Stimulated activated CD8-positive, alpha-beta memory T cell treated with anti-CD3 and anti-CD28 coated beads, Interleukin-7, amount 100 ng/mL, for 24 hours (primary cell): Measurements from ENCODE around the gene CALD1.

Experiments
- DNase-seq: peaks from one replicate; pipeline ENCODE4 v3.0.0-alpha.2; 2020; ENCODE audit warnings: low read depth

The CALD1 gene

DNA sequence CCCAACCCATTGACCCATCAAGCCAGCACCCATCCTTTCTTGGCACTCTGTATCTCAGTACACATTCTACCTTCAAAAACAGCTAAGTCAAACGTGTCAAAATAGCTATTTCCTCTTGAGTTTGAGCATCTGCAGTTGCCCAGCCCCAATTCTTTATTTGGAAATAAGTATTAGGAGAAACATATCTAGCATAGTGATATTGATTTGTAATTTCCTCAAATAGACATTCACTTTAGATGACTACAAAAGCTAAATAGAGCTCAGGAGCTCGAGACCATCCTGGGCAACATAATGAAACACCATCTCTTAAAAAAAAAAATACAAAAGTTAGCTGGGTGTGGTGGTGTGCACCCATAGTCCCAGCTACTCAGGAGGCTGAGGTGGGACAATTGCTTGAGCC lies 147.6 kb downstream of the CALD1 start:
- DNase-seq, result no peak

GRCh38 chr7:134927723-134928122 lies 148.3 kb downstream of the CALD1 start:
- no peak for DNase-seq

GRCh38 chr7:134928554-134928953 lies 149.1 kb downstream of the CALD1 start:
- DNase-seq, result no peak

GRCh38 chr7:134931487-134931886 lies 152.1 kb downstream of the CALD1 start:
- DNase-seq, result no peak

DNA sequence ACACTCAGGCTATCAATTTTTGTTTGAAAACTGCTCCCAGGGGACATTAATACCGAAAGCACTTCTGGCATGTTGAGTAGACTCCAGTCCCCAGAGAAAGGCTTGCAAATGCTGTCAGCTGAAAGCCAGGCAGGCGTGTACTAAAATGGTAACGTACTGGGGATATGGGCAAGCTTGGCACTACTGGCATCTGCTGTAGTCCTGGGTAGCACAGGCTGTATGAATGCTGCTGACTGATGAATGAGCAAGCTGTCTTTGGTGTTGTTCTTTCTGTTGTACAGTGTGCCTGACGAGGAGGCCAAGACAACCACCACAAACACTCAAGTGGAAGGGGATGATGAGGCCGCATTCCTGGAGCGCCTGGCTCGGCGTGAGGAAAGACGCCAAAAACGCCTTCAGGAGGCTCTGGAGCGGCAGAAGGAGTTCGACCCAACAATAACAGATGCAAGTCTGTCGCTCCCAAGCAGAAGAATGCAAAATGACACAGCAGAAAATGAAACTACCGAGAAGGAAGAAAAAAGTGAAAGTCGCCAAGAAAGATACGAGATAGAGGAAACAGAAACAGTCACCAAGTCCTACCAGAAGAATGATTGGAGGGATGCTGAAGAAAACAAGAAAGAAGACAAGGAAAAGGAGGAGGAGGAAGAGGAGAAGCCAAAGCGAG lies 153.4 kb downstream of the CALD1 start:
- no peak for DNase-seq

GRCh38 chr7:134933460-134934068 lies 154.1 kb downstream of the CALD1 start:
- DNase-seq, result no peak

DNA sequence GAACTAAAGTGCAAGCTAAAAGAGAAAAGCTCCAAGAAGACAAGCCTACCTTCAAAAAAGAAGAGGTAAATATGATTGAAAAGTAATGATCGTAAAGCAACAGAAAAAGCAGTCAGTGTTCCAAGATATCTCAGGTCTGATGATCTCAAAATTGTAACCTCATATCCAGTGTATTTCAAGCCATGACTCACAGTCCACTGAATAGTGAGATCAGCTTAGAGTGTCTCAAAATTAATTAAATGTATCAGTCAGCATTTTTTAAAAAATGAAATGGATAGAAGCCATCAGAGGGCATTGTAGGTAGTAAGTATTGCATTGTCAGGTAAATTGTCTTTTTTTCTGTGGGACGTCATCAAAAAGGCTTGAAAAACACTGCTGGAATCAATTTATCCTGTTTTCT lies 156.3 kb downstream of the CALD1 start:
- no peak for DNase-seq

DNA sequence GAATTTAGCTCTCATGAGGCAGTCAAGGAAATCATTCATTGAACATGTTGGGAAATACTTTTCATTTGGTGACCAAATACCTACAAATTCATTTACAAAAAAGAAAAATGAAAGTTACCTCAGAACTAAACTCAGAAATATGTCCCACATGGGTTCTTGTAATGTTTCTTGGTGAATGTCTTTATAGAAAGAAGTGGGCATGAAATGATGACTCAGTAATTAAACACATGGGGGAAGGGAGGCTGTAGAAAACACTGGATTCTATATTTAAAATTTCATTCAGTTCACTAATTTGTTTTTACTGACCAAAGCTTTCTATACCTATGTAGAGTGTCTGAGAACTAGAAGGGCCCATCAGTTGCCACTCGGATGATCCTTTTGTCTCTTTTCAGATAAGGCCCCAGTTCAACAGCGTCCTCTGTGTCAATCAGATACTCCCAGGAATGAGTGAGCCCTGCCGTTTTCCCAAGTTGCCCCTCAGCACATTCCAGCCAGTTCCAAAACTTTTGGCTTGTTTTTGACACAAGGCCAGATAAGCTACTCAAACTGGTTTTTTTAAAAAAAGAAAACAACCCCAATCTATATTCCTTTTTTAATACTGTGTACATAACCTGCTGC lies 157.6 kb downstream of the CALD1 start:
- no peak for DNase-seq

GRCh38 chr7:134938141-134938540 lies 158.7 kb downstream of the CALD1 start:
- DNase-seq, result no peak

GRCh38 chr7:134939136-134939535 lies 159.7 kb downstream of the CALD1 start:
- DNase-seq, result no peak

DNA sequence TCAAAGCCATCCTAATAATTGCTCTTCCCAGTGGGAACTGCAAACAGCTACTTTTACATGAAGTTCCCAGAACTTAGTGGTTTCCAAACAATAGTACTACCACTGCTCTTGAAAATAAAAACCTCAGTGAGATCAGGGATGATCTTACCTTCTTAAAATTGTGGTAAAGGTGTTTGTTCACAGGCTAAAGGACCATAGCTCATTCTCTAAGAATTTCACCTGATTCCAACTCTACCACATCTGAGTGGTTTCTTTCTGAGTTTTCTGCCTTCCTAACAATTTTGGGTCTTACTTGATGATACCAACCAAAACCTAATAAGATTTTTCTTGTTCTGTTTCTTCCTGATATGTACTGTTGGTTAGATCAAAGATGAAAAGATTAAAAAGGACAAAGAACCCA lies 161.3 kb downstream of the CALD1 start:
- DNase-seq, result no peak

GRCh38 chr7:134941185-134941900 lies 161.9 kb downstream of the CALD1 start:
- DNase-seq, result no peak

DNA sequence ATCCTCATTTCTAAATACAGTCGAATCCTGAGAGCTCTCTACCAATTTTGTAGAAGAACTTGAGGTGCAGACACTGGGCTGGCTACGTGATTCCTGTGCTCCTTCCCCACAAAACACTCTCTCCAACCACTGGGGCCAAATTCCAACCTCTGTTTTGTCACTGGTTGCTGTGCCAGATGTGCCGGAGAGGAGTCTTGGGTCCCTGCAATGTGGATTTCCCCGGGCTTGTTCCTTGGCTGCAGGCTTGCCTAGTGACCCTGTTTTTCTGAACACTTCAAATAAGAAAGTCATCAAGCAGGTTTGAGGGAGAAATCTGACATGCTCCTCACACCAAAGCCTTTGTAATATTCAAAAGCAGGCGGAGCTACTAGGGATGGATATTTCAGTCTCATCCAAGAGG lies 162.5 kb downstream of the CALD1 start:
- no peak for DNase-seq

- DNase-seq, result no peak
Measured at GRCh38 chr7:134942690-134943466, 163.4 kb downstream of the CALD1 start.

DNA sequence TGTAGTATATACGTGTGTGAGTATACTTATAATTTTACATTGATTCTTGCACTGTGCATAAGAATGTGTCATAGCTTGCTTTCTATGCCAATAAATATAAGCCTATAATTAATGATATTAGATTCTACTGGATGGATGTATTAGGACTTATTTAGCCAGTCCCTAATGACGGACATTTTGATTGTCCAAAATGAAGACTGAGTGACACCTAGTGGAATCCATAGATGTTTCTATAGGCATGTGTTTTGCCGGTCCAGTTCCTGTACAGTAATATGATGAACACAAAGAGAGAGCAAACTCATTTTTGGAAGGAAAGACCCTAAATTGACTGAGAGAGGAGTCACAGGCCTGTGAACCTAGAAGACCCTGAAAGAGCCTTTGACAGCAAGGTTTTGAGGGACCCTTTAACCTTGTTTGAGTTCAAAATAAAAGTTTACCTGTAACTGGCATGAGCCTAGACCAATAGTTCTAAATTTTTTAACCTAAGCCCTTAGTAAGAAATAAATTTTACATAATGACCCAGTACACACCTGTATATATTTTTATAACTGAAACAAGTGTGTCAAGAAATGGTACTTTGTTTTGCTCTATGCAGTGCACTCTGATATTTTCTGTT lies 164.5 kb downstream of the CALD1 start:
- DNase-seq, result no peak

- no peak for DNase-seq
Measured at GRCh38 chr7:134945691-134946090, 166.3 kb downstream of the CALD1 start.

- no peak for DNase-seq
Measured at GRCh38 chr7:134946260-134946659, 166.8 kb downstream of the CALD1 start.

DNA sequence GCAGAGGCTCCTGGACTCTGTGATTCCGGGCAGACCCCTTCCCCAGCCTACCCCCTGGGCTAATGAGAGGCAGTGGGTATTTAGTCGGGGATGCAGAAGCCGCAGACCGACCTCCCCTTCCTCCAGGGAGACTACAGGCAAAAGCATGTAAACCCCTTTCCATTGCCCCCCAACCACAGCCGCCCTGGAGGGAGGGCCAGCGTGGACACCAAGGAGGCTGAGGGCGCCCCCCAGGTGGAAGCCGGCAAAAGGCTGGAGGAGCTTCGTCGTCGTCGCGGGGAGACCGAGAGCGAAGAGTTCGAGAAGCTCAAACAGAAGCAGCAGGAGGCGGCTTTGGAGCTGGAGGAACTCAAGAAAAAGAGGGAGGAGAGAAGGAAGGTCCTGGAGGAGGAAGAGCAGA lies 167.9 kb downstream of the CALD1 start:
- no peak for DNase-seq

GRCh38 chr7:134947831-134948230 lies 168.4 kb downstream of the CALD1 start:
- no peak for DNase-seq

- DNase-seq, result no peak
Measured at GRCh38 chr7:134948246-134948645, 168.8 kb downstream of the CALD1 start.

GRCh38 chr7:134948736-134949135 lies 169.3 kb downstream of the CALD1 start:
- no peak for DNase-seq

DNA sequence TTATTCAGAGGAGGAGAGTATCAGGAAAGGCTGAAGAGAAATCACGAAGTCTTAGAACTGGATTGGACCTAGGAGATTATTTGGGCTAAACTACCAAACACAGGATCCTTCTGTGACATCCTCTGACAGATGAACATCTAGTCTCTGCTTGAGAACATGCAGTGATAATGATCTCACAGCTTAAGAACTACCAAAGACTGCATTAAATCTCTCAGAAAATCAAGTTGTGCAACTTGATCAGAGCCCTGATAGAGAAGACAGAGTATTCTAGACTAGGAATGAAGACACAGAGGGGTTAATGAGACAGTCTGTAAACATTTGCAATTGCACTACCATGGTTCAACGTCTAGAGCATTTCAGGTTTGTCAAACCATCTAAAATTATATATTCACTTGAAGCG lies 169.7 kb downstream of the CALD1 start:
- no peak for DNase-seq
